ENCODE measurements around the gene ZNF800. TPM values are rescaled to one million over a fixed set of nuclear protein-coding genes. Genes with fewer than 3 reads are reported as not detected.

ZNF800 gene
- polyA plus RNA-seq, 1 donor from 2014 or later = 4.2 TPM

GRCh38 chr7:127330070-127330469 lies 62.4 kb downstream of the ZNF800 start:
- Histone ChIP-seq H3K27me3 (ENCODE audit: insufficient read depth, low read depth, low read length) (no peaks in the 10 kb centered on the region), H3K9me2 (ENCODE audit: insufficient read depth, low read length) (no peaks in the 10 kb centered on the region), H3K27ac (ENCODE audit: low read length) (no peak overlapping the region), H3K9ac (ENCODE audit: low read length) (no peak overlapping the region), H3K36me3 (ENCODE audit: insufficient read depth, low read length) (no peaks in the 10 kb centered on the region), H3K9me3 (ENCODE audit: low read length) (no peaks in the 10 kb centered on the region), H3K4me2 (ENCODE audit: low read length) (no peak overlapping the region), H3K79me2 (replicated peaks; ENCODE audit: insufficient read depth, low read length) (no peaks in the 10 kb centered on the region), H3K4me3 (ENCODE audit: low read length) (no peak overlapping the region), H4K20me1 (ENCODE audit: insufficient read depth) (no peaks in the 10 kb centered on the region), H3F3A (ENCODE audit: insufficient read depth, low read length, poor library complexity, severe bottlenecking) (no peaks in the 10 kb centered on the region), H2AFZ (ENCODE audit: low read depth, low read length) (no peak overlapping the region)
- TF ChIP-seq RAD21 (conservative IDR thresholded peaks at IDR 0.05) = no peak
- no peak for TF ChIP-seq TAF1 (IDR thresholded peaks at IDR 0.05; ENCODE audit: low read depth)
- TF ChIP-seq, protein P1, sequence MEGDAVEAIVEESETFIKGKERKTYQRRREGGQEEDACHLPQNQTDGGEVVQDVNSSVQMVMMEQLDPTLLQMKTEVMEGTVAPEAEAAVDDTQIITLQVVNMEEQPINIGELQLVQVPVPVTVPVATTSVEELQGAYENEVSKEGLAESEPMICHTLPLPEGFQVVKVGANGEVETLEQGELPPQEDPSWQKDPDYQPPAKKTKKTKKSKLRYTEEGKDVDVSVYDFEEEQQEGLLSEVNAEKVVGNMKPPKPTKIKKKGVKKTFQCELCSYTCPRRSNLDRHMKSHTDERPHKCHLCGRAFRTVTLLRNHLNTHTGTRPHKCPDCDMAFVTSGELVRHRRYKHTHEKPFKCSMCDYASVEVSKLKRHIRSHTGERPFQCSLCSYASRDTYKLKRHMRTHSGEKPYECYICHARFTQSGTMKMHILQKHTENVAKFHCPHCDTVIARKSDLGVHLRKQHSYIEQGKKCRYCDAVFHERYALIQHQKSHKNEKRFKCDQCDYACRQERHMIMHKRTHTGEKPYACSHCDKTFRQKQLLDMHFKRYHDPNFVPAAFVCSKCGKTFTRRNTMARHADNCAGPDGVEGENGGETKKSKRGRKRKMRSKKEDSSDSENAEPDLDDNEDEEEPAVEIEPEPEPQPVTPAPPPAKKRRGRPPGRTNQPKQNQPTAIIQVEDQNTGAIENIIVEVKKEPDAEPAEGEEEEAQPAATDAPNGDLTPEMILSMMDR (IDR thresholded peaks at IDR 0.05; ENCODE audit: poor library complexity, severe bottlenecking) = no peak
- TF ChIP-seq SMC3 (conservative IDR thresholded peaks at IDR 0.05; ENCODE audit: poor library complexity) = no peak
- no peak for TF ChIP-seq MXI1 (conservative IDR thresholded peaks at IDR 0.05; ENCODE audit: poor library complexity, severe bottlenecking)
- no peak for TF ChIP-seq EZH2 (IDR thresholded peaks at IDR 0.05; ENCODE audit: borderline replicate concordance, insufficient read depth, low read length, poor library complexity, severe bottlenecking)
- TF ChIP-seq REST (IDR thresholded peaks at IDR 0.05; ENCODE audit: borderline replicate concordance) = no peak
- TF ChIP-seq POLR2AphosphoS5 (IDR thresholded peaks at IDR 0.05) = no peak
- no peak for TF ChIP-seq EP300 (conservative IDR thresholded peaks at IDR 0.05; ENCODE audit: poor library complexity, severe bottlenecking)

DNA sequence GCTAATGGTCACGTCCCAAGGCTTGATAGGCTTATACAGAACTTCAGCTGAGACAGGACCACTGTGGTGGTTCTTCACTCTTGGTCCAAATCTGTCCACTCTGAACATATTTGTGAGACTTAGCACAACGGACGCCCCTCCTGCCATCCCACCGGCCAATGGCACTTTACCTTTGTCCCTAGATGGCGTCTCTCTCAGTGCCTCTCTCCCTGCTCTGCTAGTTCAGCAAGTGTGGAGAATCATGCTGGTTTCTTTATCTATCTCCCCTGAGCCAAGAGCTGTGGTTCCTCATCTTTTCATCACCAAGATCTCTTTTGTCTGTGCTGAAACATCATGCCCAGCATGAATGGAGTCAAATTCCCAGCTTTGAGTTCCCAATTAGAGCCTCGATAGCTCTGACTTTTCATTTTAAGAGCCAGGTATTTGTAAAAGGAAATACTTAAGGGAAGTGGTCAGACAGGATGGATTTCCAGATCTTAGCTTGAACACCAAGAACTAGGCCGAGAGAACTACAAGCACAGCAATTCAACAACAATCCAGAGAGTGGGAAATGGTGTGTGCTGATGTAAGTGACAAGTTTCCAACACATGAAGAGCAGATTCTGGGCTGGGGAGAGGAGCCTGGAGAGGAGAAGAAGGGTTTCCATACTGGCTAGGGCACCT lies 69.5 kb downstream of the ZNF800 start:
- Histone ChIP-seq H3K27ac (ENCODE audit: low read length) (no peak overlapping the region), H3K36me3 (ENCODE audit: insufficient read depth, low read length) (no peaks in the 10 kb centered on the region), H3K27me3 (ENCODE audit: insufficient read depth, low read depth, low read length) (no peaks in the 10 kb centered on the region), H3K9ac (ENCODE audit: low read length) (no peak overlapping the region), H3K9me3 (ENCODE audit: low read length) (no peaks in the 10 kb centered on the region), H3F3A (ENCODE audit: insufficient read depth, low read length, poor library complexity, severe bottlenecking) (no peaks in the 10 kb centered on the region), H4K20me1 (ENCODE audit: insufficient read depth) (no peaks in the 10 kb centered on the region), H3K4me2 (ENCODE audit: low read length) (no peak overlapping the region), H3K79me2 (replicated peaks; ENCODE audit: insufficient read depth, low read length) (no peaks in the 10 kb centered on the region), H3K9me2 (ENCODE audit: insufficient read depth, low read length) (no peaks in the 10 kb centered on the region), H2AFZ (ENCODE audit: low read depth, low read length) (no peak overlapping the region), H3K4me3 (ENCODE audit: low read length) (no peak overlapping the region)
- TF ChIP-seq MXI1 (conservative IDR thresholded peaks at IDR 0.05; ENCODE audit: poor library complexity, severe bottlenecking) (no peak), POLR2AphosphoS5 (IDR thresholded peaks at IDR 0.05) (no peak), SMC3 (conservative IDR thresholded peaks at IDR 0.05; ENCODE audit: poor library complexity) (no peak), TAF1 (IDR thresholded peaks at IDR 0.05; ENCODE audit: low read depth) (no peak), EP300 (conservative IDR thresholded peaks at IDR 0.05; ENCODE audit: poor library complexity, severe bottlenecking) (no peak), REST (IDR thresholded peaks at IDR 0.05; ENCODE audit: borderline replicate concordance) (no peak), RAD21 (conservative IDR thresholded peaks at IDR 0.05) (no peak), EZH2 (IDR thresholded peaks at IDR 0.05; ENCODE audit: borderline replicate concordance, insufficient read depth, low read length, poor library complexity, severe bottlenecking) (no peak)
- TF ChIP-seq, protein P1 (IDR thresholded peaks at IDR 0.05; ENCODE audit: poor library complexity, severe bottlenecking) = no peak
